ENCODE measurements around the gene DSCAML1. TPM values are rescaled to one million over a fixed set of nuclear protein-coding genes. Genes with fewer than 3 reads are reported as not detected.

The DSCAML1 gene
- total RNA-seq, 1 donor: not detected

DNA sequence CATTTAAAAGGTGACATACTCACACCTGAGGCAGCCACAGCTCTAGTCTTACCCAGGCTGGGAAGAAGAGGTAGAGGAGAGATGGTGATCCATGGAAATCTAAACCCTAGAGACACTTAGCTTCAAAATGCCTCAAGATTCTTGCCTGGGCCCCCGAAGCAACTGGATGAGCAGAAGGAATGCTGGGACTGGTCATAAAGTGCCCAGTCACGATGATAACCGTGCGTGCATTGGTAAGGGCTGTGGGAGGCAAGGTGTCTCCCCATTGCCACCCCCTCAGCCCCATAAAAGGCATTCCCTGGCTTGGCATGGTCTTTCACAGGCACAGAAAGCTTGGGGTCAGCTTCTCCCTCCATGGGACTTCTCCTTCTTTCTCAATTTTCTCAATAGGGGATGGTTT, 144.5 kb downstream of the DSCAML1 start:
- no peak overlapping the region for H3K4me3 ChIP-seq (ENCODE audit: low read depth, low read length)
- DNase-seq (ENCODE audit: low read depth): no peak
- TF ChIP-seq, protein P1, sequence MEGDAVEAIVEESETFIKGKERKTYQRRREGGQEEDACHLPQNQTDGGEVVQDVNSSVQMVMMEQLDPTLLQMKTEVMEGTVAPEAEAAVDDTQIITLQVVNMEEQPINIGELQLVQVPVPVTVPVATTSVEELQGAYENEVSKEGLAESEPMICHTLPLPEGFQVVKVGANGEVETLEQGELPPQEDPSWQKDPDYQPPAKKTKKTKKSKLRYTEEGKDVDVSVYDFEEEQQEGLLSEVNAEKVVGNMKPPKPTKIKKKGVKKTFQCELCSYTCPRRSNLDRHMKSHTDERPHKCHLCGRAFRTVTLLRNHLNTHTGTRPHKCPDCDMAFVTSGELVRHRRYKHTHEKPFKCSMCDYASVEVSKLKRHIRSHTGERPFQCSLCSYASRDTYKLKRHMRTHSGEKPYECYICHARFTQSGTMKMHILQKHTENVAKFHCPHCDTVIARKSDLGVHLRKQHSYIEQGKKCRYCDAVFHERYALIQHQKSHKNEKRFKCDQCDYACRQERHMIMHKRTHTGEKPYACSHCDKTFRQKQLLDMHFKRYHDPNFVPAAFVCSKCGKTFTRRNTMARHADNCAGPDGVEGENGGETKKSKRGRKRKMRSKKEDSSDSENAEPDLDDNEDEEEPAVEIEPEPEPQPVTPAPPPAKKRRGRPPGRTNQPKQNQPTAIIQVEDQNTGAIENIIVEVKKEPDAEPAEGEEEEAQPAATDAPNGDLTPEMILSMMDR (IDR thresholded peaks at IDR 0.05; ENCODE audit: insufficient read depth, low read depth, low read length): no peak

DNA sequence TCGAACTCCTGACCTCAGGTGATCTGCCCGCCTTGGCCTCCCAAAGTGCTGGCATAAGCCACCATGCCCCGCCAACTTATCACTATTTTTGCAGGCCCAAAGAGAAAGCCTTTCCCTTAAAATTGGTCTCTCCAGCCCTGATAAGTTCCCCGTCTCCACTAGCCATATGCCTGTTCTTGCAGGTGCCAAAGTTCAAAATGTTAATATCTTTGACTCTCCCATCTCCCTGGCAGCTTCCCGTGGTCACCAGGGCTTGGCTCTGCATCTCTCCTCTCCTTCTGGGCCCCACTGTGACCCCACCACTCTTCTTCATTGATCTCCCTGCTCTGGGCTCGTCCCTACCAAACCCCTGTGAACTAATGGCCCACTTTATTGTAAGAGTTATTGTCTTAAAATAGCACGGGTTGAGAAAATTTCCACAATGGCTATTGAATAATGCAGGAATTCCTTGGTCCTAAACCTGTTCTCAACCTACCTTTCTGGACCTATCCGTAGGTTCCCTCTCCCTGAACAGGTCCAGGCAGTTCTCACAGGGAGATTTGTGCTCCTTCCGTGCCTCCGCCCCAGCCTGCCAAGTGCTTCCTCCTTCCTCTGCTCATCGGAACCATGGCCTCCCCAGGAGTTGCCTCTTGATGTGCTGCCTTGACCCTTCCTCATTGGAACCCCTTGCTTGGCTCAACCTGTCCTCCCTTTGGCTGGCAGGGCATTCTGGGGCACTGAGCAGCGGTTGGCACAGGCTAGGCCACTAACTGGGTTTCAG, 147.5 kb downstream of the DSCAML1 start:
- DNase-seq (ENCODE audit: low read depth): no peak
- H3K4me3 ChIP-seq (ENCODE audit: low read depth, low read length): no peak overlapping the region

GRCh38 chr11:117647872-117648271, 149.1 kb downstream of the DSCAML1 start:
- H3K4me3 ChIP-seq (ENCODE audit: low read depth, low read length): no peak overlapping the region
- no peak for DNase-seq (ENCODE audit: low read depth)
- TF ChIP-seq, protein P1 (IDR thresholded peaks at IDR 0.05; ENCODE audit: insufficient read depth, low read depth, low read length): no peak

More for the DNA sequence above, 147.5 kb downstream of the DSCAML1 start:
- TF ChIP-seq, protein P1 (IDR thresholded peaks at IDR 0.05; ENCODE audit: insufficient read depth, low read depth, low read length): no peak

DNA sequence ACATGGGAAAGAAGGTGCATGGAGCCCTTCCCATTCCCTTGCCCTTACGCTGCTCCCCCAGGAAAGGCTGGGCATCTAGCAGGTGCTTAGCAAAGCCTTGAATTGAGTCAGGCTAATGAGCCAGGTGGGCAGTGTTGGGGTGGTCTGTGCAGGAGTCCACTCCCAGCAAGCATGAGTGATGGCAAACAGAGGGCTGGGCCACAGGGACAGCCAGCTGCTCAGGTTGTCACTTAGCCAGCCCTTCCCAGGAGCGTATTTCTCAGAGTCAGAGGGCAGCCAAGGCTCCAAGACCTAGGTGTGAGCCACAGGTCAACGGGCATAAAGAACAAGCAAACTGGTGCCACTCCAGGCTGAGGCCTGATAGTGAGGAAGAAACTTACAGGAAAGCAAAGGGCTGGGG, 149.8 kb downstream of the DSCAML1 start:
- DNase-seq (ENCODE audit: low read depth): no peak
- TF ChIP-seq, protein P1 (IDR thresholded peaks at IDR 0.05; ENCODE audit: insufficient read depth, low read depth, low read length): no peak
- no peak overlapping the region for H3K4me3 ChIP-seq (ENCODE audit: low read depth, low read length)

- TF ChIP-seq, protein P1 (IDR thresholded peaks at IDR 0.05; ENCODE audit: insufficient read depth, low read depth, low read length): no peak
- DNase-seq (ENCODE audit: low read depth): no peak
- no peak overlapping the region for H3K4me3 ChIP-seq (ENCODE audit: low read depth, low read length)
These were observed 150.6 kb downstream of the DSCAML1 start for GRCh38 chr11:117646411-117646810.

DNA sequence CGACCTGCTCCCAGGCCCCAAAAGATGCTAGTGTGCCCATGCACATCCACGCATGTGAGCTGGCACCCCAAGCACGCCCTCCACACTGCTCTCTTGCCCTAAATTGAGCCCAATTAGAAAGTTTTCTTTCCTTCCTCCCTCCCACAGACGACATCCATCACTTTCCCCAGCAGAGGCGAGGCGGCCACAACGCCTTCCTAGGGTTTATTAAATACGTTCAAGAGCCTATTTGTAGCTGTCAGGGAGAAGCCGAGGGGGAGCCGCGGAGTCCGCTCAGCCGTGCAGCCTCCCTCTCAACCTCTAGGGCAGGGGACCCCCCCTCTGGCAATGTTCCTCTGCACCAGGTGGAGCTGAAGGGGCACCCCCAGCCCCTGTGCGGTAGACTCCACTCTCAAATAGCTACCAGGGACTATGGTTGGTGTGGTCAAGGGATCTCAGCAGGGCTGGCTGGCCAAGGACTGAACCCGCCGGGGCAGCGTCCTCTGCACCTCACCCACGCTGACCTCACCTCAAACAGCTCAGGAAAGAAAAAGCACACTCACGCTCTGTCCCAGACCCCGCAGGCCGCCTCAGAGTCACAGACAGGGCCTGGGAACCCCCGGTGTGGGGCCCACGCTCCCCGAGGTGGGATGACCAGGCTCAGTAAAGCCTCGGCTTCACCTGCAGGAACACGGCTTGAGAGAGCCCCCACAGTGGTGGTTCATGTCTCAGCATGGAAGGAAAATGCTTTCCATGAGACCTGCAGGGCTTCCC, 152.4 kb downstream of the DSCAML1 start:
- TF ChIP-seq, protein P1 (IDR thresholded peaks at IDR 0.05; ENCODE audit: insufficient read depth, low read depth, low read length): no peak
- no peak for DNase-seq (ENCODE audit: low read depth)
- H3K4me3 ChIP-seq (ENCODE audit: low read depth, low read length): no peak overlapping the region
